SW 1271 (cell line): ENCODE data around the gene RPL36.
A peak's percentile ranks its signal among the peaks of the same experiment; 100 is the strongest.
"Not testable (repeated sequence)": the region's sequence is repeated elsewhere in the genome, so short reads cannot be mapped to it uniquely, and the experiment has no call there.

Experiments used
- DNase-seq, 2 experiments: peaks; one replicate each; lab custom pipeline; 2025; lab: John Stamatoyannopoulos, UW

Gene RPL36

GRCh38 chr19:5690955-5691821 lies 1.1 kb downstream of the RPL36 start:
- DNase-seq: peak in 1 of 2 experiments; percentile 33

DNA sequence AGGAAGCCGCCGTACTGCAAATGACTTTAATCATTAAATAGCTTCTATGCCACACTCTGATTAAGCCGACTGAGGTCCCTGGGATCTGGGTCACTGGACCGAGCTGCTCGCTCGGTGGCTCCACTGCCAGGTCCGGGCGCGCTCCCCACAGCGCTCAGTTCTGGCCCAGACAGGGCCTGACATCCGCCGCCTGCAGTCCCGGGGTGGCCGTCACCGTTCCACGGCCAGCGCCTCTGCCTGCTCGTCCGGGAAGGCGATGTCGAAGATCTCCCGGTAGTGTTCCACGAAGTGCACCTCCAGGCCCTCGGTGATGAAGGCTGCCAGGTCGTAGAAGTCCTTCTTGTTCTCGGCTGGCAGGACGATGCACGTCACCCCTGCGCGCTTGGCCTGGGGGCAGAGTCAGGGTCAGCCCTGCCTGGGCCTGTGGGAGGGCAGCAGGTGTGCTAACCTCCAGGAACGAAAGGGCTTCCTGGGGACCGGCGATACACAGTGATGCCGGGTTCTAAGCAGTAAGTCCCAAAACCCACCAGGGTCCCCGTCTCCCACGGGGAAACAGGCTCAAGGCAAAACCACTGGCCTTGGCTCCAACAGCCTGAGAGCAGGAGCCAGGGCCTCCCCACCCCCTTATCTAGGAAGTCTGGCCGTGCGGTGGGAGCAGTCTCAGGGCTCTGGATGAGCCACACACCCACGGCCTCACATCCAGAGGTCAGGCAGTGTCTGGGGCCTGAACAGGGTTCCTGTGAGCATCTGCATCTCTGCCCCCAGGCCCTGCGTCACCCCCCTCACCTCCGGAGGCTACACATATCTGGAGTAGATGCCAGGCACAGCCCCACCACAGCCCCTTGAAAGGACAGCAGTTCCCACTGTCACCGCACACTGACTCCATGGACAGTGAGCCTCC lies 2.0 kb downstream of the RPL36 start:
- no peak for DNase-seq

DNA sequence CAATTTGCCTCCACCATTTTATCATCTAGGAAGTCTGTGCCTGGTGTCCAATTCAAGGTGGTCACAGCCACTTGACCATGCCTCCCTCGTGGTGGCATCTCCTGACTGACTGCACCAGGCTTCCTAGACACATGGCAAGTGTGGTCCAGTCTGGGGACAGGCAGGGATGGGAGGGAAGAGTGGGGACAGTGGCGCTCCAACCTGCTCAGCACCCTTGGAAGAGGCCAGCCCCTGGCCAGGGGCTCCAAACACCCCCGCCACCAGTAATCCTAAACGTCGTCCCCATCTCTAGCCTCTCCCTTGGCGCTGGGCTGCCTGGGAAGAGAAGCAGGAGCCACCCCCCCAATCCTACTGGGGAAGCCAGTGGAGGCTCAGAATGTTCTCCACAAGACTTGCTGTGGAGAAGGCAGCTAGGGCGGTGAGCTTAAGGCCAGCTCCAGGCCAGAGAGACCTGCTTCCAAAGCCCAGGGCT lies 2.7 kb downstream of the RPL36 start:
- DNase-seq: no peak

DNA sequence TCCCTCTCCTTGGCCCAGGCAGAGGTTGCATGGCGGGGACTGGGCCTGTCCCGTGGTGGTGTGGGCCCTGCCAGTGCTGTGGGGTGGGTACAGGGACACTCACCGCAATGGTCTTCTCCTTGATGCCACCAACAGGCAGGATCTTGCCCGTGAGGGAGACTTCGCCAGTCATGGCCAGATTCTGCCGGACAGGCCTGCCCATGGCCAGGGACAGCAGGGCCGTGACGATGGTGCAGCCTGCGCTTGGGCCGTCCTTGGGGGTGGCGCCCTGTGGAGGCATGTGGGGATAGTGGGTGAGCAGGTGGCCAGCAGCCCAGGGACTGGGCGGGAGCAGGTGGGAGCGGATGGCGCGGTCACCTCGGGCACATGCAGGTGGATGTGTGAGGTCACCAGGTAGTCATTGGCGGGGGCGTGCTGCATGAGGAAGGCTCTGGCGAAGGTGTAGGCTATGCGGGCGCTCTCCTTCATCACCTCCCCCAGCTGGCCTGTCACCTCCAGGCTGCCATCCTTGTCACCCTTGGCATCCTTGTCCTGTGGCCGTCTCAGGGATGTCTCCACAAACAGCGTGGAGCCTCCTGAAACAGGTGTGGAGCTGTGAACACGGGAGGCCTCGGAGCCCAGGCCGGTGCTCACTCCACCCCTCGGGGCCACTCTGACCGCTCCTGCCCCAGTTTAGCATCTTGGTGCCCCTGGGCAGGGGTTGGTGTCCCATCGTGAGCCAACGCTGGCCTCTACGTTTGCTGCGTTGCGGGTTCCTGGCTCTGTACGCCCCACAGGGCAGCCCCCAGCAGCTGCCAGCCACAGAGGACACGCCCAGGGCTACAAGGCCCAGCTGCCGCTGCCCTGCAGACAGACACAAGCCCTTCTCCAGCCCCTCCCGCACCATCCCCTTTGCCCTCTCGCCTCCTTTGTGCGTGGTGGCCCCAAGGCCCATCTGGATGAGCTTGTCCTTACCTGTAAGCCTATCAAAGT lies 3.4 kb downstream of the RPL36 start:
- no peak for DNase-seq

DNA sequence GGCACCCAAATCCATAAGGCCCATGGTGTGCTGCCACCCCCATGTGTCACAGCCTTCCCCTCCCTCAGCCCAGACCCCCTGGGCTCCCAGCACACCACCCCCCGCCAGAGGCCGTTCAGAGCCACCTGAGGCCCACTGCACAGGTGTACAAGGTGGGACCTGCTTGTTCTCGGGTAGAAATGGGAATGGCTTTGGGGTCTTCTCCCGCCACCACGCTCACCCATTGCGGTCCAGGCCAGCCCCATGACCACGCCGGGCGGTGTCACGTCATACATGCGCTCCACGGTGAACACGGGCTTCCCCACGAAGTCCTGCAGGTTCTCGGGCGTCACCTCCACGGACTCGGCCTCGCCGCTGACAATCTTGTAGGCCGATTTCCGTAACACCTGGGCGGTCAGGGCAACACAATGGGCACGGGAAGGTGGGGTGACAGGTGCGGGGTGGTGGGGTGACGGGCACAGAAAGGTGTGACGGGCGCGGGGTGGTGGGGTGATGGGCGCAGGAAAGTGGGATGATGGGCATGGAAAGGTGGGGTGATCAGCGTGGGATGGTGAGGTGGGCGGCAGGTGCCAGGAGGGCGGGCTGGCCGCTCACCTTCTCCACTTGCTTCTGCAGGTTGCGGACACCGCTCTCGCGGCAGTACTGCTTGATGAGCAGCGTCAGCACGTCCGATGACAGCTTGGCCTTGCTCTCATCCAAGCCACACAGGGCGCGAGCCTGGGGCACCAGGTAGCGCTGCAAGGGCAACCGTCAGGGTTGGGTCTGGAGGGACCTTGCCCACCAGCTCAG lies 4.3 kb downstream of the RPL36 start:
- no peak for DNase-seq

- DNase-seq: no peak
Measured at GRCh38 chr19:5694956-5695648, 5.0 kb downstream of the RPL36 start.

- DNase-seq: no peak
Measured at GRCh38 chr19:5695649-5696195, 5.6 kb downstream of the RPL36 start.

DNA sequence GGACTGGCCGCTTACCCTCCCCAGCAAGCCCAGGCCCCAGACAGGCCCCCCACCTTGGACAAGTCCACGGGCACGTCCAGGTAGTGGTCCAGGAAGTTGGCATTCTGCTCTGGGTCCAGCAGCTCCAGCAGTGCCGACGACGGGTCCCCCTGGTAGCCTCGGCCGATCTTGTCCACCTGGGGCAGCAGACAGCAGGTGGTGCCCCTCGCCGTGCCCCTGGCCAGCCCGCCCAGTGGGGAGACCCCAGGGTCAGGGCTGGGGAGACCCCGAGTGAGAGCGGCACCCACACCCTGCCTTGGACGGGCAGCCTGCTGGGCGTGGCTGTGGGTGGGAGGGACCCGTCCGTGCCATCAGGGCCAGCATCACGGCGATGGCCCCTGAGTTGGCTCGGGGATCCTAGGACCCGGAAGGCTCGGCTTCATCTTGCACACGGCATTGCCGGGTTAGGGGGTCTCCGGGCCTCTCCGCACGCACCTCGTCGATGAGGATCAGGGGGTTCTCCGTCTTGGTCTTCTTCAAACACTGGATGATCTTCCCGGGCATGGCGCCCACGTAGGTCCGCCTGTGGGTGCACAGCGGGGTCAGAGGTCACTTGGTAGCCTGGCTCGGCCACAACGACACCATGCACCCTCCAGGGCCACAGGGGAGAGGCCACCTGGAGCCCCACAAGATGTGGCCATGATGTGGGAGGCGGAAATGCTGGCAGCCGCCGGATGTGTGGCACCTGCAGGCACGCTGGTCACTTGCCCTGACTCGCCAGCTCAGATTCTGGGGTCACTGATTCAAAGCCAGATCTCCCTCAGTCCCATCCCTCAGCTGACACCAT lies 6.3 kb downstream of the RPL36 start:
- no peak for DNase-seq

DNA sequence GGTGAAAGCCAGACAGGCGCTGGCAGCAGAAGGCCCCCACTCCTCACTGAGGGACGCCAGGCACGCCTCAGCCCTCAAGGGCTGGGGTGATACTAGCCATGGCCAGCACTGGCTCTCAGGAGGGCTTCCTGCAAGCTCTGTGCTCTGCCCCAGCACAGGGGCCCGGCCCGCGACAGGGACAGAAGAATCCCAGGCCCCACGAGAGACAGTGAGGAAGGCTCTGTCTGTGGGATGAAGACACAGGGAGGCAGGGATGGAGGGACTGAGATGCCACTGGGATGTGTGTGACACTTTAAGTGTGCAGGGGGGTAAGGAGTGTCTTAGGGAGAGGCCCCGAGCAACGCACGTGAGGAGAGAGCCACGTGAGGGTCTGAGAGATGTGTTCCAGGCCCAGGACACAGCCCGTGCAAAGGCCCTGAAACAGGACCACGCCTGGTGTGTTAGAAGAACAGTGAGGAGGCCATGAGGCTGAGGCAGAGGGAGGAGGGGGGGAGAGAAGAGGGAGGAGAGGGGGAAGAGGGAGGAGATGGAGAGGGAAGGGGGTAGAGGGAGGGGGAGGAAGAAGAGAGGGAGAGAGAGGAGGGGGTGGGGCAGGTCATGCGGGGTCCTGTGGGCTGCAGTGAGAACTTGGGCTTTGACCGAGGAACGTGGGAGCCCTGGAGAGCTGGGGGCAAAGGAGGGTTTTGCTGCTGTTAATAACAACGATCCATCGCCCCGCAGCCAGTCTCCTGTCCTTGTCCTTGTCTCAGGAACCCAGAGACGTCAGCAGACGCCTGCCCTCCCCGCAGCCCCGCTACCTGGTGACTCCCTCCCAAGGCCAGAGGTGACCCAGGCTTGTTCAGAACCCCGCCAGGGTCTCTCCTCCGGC lies 7.2 kb downstream of the RPL36 start:
- no peak for DNase-seq

DNA sequence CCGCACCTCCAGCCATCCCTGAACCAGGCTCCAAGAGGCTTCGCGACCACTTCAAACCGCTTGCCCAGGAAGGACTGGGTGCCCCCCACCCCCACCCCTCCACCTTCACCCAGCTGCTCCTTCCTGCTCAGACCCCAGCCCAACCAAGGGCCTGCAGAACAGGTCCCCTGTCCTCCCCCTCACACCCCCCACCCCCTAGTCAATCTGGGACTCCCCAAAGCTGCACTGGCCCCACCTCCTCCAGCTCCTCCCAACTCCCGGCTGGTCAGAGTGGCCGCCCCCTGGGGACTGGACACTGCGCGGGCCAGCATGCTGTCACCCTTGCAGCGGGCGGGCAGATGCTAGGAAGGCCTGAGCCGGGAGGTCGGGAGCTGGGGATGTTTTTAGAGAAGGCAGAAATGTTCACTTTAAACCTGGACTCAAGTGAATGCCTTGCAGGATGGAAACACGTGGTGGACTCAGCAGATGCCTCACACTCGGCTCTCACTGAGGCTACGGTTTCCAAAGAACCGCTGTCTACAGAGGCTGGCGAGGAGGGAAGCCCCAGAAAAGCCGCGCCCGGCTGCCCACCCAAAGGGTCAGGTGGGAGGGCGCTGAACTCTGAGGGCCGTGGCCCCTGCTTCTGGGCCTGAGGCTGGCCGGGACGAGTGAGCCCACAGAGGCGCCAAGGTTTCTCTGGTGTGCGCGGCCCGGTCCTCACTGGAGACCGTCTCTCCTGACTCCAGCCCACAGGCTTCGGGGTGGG lies 8.0 kb downstream of the RPL36 start:
- DNase-seq: no peak

- no peak for DNase-seq
Measured at GRCh38 chr19:5698635-5699422, 8.7 kb downstream of the RPL36 start.

GRCh38 chr19:5700455-5701092 lies 10.5 kb downstream of the RPL36 start:
- DNase-seq: no peak

- DNase-seq: not testable (repeated sequence)
Measured at GRCh38 chr19:5702053-5702410, 11.9 kb downstream of the RPL36 start.

DNA sequence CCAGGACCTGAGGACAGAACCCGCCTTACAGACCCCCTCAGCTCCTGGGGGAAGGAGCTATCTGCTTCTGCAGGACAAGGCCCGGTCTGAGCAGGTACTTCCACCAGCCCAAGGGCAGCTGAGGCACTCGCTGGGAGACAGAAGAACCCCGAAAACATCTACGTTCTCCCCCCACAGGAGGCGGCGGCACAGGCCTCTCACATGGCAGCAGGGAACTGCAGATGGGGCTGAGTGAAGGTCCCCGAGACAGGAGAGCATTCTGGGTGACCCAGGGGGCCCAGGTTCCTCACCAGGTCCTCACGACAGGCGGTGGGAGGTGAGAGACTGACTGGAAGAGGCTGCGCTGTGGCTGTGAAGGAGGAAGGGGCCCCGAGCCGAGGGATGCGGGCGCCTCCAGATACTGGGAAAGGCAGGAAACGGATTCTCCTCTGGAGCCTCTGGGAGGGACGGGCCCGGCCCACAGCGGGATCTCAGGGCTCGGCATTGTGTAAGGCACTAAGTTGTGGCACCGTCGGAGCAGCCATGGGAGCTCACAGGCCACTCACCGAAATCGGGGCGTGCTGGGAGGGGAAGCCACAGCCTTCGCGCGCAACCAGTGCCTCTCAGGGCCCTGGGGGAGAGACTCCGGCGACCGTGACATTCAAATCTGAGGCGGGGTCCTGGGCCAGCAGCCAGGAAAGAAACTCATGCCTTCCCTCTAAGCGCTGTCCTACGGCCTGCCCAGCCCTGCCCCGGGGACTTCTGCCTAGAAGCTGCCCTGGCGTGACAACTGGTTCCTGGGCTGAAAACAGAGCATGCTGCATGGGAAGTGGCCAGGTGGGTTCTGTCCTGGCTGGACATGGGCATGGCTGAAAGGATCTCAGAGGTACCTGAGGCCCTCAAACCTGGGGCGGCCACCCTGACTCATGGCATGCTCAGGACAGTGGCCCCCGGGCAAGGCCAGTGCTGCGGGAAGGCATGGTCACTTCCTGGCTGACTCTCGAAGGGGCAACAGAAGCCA lies 14.0 kb downstream of the RPL36 start:
- no peak for DNase-seq

GRCh38 chr19:5705552-5705951 lies 15.5 kb downstream of the RPL36 start:
- no peak for DNase-seq
